Caco-2 (cell line): ENCODE measurements around the gene NDUFAB1. TPM values are rescaled to one million over a fixed set of nuclear protein-coding genes. Genes with fewer than 3 reads are reported as not detected.

ENCODE experiments used
- BruUV-seq: library from RNA; stranded (reverse); fragments of 400-500 nt; replicated peaks from 2 replicates; lab custom pipeline; 2021; lab: Mats Ljungman, UMichigan
- CTCF ChIA-PET: fragments of 300-600 bp; sonication (Branson Sonifier 250); formaldehyde crosslinking; loops from one replicate; lab custom pipeline; 2022; ENCODE audit warnings: antibody characterized with exemption; lab: Charles Lee
- POLR2A ChIA-PET: fragments of 300-600 bp; sonication (Branson Sonifier 250); formaldehyde crosslinking; loops from one replicate; lab custom pipeline; 2022; ENCODE audit warnings: antibody characterized with exemption; lab: Charles Lee
- DNase-seq, 2 experiments: peaks; one replicate each; pipeline versions ENCODE4 v3.0.0 to v3.0.0-alpha.2; 2020 to 2022
- H3K27me3 ChIP-seq: replicated peaks from 2 replicates; pipeline ENCODE4 v1.6.0; 2011; ENCODE audit warnings: low read length; ENCODE audit not compliant: control insufficient read depth, insufficient read depth
- H3K36me3 ChIP-seq: 2 replicates; pipeline ENCODE4 v1.5.1; 2011; ENCODE audit warnings: low read length; ENCODE audit not compliant: control insufficient read depth, insufficient read depth
- H3K4me1 ChIP-seq: fragments of 250-450 bp; sonication (Bioruptor Pico); 2 replicates; pipeline ENCODE4 v1.5.1; 2020; ENCODE audit warnings: mild to moderate bottlenecking
- H3K4me3 ChIP-seq: 2 replicates; pipeline ENCODE4 v1.5.1; 2011; ENCODE audit warnings: low read depth, mild to moderate bottlenecking, control low read depth, low read length
- H3K9me3 ChIP-seq: fragments of 250-450 bp; sonication (Bioruptor Pico); 2 replicates; pipeline ENCODE4 v1.5.1; 2020; ENCODE audit warnings: mild to moderate bottlenecking, moderate library complexity
- H3K27ac Mint-ChIP-seq: one replicate; pipeline ENCODE4 v1.8.0; 2022; ENCODE audit warnings: mixed read lengths; ENCODE audit not compliant: unreplicated experiment
- H3K27me3 Mint-ChIP-seq: one replicate; pipeline ENCODE4 v1.8.0; 2022; ENCODE audit warnings: mixed read lengths; ENCODE audit not compliant: insufficient read depth, unreplicated experiment
- H3K36me3 Mint-ChIP-seq: one replicate; pipeline ENCODE4 v1.8.0; 2022; ENCODE audit warnings: mild to moderate bottlenecking, mixed read lengths; ENCODE audit not compliant: insufficient read depth, unreplicated experiment
- H3K4me1 Mint-ChIP-seq: one replicate; pipeline ENCODE4 v1.8.0; 2022; ENCODE audit warnings: low read depth, mixed read lengths; ENCODE audit not compliant: unreplicated experiment
- H3K4me3 Mint-ChIP-seq: one replicate; pipeline ENCODE4 v1.8.0; 2022; ENCODE audit warnings: mild to moderate bottlenecking, moderate library complexity, mixed read lengths; ENCODE audit not compliant: unreplicated experiment
- H3K9me3 Mint-ChIP-seq: one replicate; pipeline ENCODE4 v1.8.0; 2022; ENCODE audit warnings: mixed read lengths; ENCODE audit not compliant: unreplicated experiment
- intact Hi-C: fragments of 100-400 bp; cut with micrococcal nuclease; formaldehyde crosslinking; loops from one replicate; pipeline ENCODE4 v1.10.0; 2022; ENCODE audit not compliant: unreplicated experiment
- total RNA-seq: library from RNA; stranded (reverse); gene quantifications from 2 replicates; pipeline ENCODE4 v1.2.3, GENCODE V29; 2022
- TF ChIP-seq, protein P1 (sequence below), 2 experiments: fragments of 200-600 bp in 1 of 2; IDR thresholded peaks; 1 replicate in 1 of 2; 2 replicates in 1 of 2; pipeline versions ENCODE4 v1.5.1 to v1.8.0; 2011 to 2022; ENCODE audit warnings: antibody characterized with exemption in 1 of 2, control low read depth in 1 of 2, inconsistent platforms in 1 of 2, low read depth in 1 of 2, low read length in 1 of 2, mild to moderate bottlenecking in 1 of 2, moderate library complexity in 1 of 2; ENCODE audit not compliant: insufficient read depth in 1 of 2, severe bottlenecking in 1 of 2, unreplicated experiment in 1 of 2

Gene NDUFAB1
- total RNA-seq, 1 experiment from 2014 or later = 87.1 TPM

DNA sequence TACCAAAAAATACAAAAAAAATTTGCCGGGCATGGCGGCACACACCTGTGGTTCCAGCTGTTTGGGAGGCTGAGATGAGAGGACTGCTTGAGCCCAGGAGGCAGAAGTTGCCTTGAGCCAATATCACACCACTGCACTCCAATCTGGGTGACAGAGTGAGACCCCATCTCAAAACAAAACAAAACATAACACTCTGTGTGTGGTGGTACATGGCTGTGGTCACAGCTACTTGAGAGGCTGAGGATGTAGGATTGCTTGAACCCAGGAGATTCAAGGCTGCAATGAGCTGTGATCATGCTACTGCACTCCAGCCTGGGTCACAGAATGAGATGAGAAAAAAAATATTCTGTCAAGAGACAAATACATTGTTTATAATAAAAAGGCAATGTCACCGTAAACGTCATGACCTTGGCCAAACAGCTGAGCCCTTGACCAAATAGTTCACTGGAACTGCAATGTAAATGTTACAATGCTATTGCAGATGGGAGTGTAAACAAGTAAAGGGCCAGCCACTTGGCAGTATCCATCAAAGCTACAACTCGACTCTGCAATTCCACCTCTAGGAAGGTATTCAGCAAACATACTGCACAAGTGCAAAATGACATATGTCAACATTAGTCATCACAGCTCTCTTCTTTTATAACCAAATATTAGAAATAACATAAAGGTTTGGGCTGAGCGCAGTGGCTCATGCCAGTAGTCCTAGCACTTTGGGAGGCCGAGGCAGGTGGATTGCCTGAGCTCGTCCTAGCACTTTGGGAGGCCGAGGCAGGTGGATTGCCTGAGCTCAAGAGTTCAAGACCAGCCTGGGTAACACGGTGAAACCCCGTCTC is 55.9 kb downstream of the NDUFAB1 start:
- BruUV-seq = no TSS peak
- Histone ChIP-seq H3K9me3 (no peaks in the 10 kb centered on the region), H3K4me1 (no peaks in the 10 kb centered on the region), H3K27me3 (no peaks in the 10 kb centered on the region), H3K4me3 (no peak overlapping the region), H3K36me3 (no peaks in the 10 kb centered on the region)
- intact Hi-C loops = no loop called here
- Mint-ChIP-seq H3K9me3 (no peaks in the 10 kb centered on the region), H3K4me1 (no peaks in the 10 kb centered on the region), H3K27ac (no peak overlapping the region), H3K27me3 (no peaks in the 10 kb centered on the region), H3K4me3 (no peak overlapping the region), H3K36me3 (peaks cover 21% of the 10 kb centered on the region)
- ChIA-PET CTCF (no interaction called here), POLR2A (interaction anchor here (1.0 kb wide), 1 partner anchor 18 kb away, joined by 6 read pairs; the partner anchor contains the start of genes EARS2 and UBFD1)
- TF ChIP-seq, protein P1, sequence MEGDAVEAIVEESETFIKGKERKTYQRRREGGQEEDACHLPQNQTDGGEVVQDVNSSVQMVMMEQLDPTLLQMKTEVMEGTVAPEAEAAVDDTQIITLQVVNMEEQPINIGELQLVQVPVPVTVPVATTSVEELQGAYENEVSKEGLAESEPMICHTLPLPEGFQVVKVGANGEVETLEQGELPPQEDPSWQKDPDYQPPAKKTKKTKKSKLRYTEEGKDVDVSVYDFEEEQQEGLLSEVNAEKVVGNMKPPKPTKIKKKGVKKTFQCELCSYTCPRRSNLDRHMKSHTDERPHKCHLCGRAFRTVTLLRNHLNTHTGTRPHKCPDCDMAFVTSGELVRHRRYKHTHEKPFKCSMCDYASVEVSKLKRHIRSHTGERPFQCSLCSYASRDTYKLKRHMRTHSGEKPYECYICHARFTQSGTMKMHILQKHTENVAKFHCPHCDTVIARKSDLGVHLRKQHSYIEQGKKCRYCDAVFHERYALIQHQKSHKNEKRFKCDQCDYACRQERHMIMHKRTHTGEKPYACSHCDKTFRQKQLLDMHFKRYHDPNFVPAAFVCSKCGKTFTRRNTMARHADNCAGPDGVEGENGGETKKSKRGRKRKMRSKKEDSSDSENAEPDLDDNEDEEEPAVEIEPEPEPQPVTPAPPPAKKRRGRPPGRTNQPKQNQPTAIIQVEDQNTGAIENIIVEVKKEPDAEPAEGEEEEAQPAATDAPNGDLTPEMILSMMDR (IDR thresholded peaks at IDR 0.05; ENCODE audit: insufficient read depth in 1 of 2, low read depth in 1 of 2, low read length in 1 of 2, severe bottlenecking in 1 of 2, unreplicated experiment in 1 of 2) = no peak
- peak in 1 of 2 experiments; percentile 7 for DNase-seq

DNA sequence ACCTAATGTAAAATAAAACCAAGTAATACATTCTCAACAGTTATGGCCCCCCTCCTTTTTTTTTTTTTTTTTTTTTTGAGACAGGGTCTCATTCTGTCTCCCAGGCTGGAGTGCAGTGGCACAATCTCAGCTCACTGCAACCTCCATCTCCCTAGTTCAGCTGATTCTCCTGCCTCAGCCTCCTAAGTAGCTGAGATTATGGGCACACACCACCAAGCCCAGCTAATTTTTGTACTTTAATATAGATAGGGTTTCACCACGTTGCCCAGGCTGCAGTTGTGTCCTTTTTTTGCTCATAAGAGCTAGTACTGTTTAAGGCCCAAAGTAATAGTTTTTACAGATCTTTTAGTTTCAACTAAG is 57.2 kb downstream of the NDUFAB1 start:
- ChIA-PET POLR2A (interaction anchor here (0.6 kb wide), 1 partner anchor 18 kb away, joined by 8 read pairs; the partner anchor contains the start of gene EARS2), CTCF (interaction anchor here (1.0 kb wide), 1 partner anchor 19 kb away, joined by 3 read pairs; the partner anchor contains the start of gene UBFD1)
- no TSS peak for BruUV-seq
- no peaks in the 10 kb centered on the region for H3K4me1 Mint-ChIP-seq
- Histone ChIP-seq H3K9me3 (no peaks in the 10 kb centered on the region), H3K4me1 (no peaks in the 10 kb centered on the region), H3K36me3 (no peaks in the 10 kb centered on the region; the same call in 1 of the 2 replicates), H3K27me3 (no peaks in the 10 kb centered on the region), H3K4me3 (no peak overlapping the region)
- no peak for DNase-seq
- intact Hi-C loops = no loop called here
- no peak overlapping the region for H3K4me3 Mint-ChIP-seq
- TF ChIP-seq, protein P1 (IDR thresholded peaks at IDR 0.05; ENCODE audit: insufficient read depth in 1 of 2, low read depth in 1 of 2, low read length in 1 of 2, severe bottlenecking in 1 of 2, unreplicated experiment in 1 of 2) = no peak
- peak overlapping the region; percentile 42 for H3K27ac Mint-ChIP-seq
- H3K27me3 Mint-ChIP-seq = no peaks in the 10 kb centered on the region
- H3K36me3 Mint-ChIP-seq = peaks cover 26% of the 10 kb centered on the region
- H3K9me3 Mint-ChIP-seq = no peaks in the 10 kb centered on the region

DNA sequence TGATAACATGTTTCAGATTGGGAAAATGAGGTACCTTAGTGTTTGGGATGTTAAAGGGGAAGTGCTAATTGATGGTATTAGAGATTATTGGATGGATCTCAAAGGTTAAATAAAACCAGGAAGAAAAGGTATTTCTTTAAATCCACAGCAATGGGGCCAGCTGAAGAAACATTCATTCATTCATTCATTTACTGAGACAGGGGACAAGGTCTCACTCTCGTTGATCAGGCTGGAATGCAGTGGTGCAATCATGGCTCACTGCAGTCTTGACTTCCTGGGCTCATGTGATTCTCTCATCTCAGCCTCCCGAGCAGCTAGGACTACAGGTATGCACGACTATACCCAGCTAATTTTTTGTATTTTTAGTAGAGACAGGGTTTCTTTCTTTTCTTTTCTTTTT is 58.7 kb downstream of the NDUFAB1 start:
- Mint-ChIP-seq H3K27me3 (no peaks in the 10 kb centered on the region), H3K4me3 (no peak overlapping the region), H3K9me3 (no peaks in the 10 kb centered on the region), H3K27ac (no peak overlapping the region), H3K36me3 (peaks cover 30% of the 10 kb centered on the region), H3K4me1 (no peaks in the 10 kb centered on the region)
- Histone ChIP-seq H3K9me3 (no peaks in the 10 kb centered on the region), H3K36me3 (no peaks in the 10 kb centered on the region; the same call in 1 of the 2 replicates), H3K4me3 (no peak overlapping the region), H3K27me3 (no peaks in the 10 kb centered on the region), H3K4me1 (no peaks in the 10 kb centered on the region)
- ChIA-PET POLR2A (no interaction called here), CTCF (no interaction called here)
- peak in 1 of 2 experiments; percentile 20 for DNase-seq
- intact Hi-C loops = no loop called here
- TF ChIP-seq, protein P1 (IDR thresholded peaks at IDR 0.05; ENCODE audit: insufficient read depth in 1 of 2, low read depth in 1 of 2, low read length in 1 of 2, severe bottlenecking in 1 of 2, unreplicated experiment in 1 of 2) = no peak
- BruUV-seq = no TSS peak
